ENCODE data around the gene CCDC169. TPM values are rescaled to one million over a fixed set of nuclear protein-coding genes. Genes with fewer than 3 reads are reported as not detected.

CCDC169 gene
- total RNA-seq, 1 donor from 2014 or later: 2.7 TPM

GRCh38 chr13:36242761-36243160 is 54.9 kb downstream of the CCDC169 start:
- no peak for DNase-seq

GRCh38 chr13:36231236-36231635 is 66.4 kb downstream of the CCDC169 start:
- no peak for DNase-seq

- no peak for DNase-seq
These were observed 72.9 kb downstream of the CCDC169 start for GRCh38 chr13:36224730-36225129.

GRCh38 chr13:36219883-36220282 is 77.7 kb downstream of the CCDC169 start:
- DNase-seq: no peak

GRCh38 chr13:36217456-36217855 is 80.2 kb downstream of the CCDC169 start:
- no peak for DNase-seq

- DNase-seq: no peak
These were observed 83.3 kb downstream of the CCDC169 start, which contains the start of gene SOHLH2 for GRCh38 chr13:36214163-36214921. Gene SOHLH2, minus strand, starts transcription at chr13:36214556. Its CDS starts 30 bp downstream, at chr13:36214526.

GRCh38 chr13:36212789-36213188 is 84.8 kb downstream of the CCDC169 start:
- no peak for DNase-seq

- DNase-seq: no peak
These were observed 86.0 kb downstream of the CCDC169 start for GRCh38 chr13:36211567-36211966.

- no peak for DNase-seq
These were observed 86.9 kb downstream of the CCDC169 start for GRCh38 chr13:36210738-36211137.

GRCh38 chr13:36207672-36208071 is 89.9 kb downstream of the CCDC169 start:
- no peak for DNase-seq

GRCh38 chr13:36193151-36193855 is 104.3 kb downstream of the CCDC169 start:
- DNase-seq: no peak

GRCh38 chr13:36192166-36192565 is 105.4 kb downstream of the CCDC169 start:
- DNase-seq: no peak

GRCh38 chr13:36190771-36191170 is 106.8 kb downstream of the CCDC169 start:
- DNase-seq: no peak

- DNase-seq: no peak
These were observed 109.2 kb downstream of the CCDC169 start for GRCh38 chr13:36188441-36188840.

GRCh38 chr13:36183901-36184300 is 113.7 kb downstream of the CCDC169 start:
- DNase-seq: no peak

Small RNAs within 50 kb of the gene (small RNA-seq; reads per million reads assigned to genes)
- not detected for gene RNU6-71P

Other genes with a start within 250 kb of the CCDC169 start
- gene DCLK1, start 166.4 kb downstream of the CCDC169 start, total RNA-seq: 385 TPM
- gene SOHLH2, start 83.3 kb downstream of the CCDC169 start, total RNA-seq: 0.31 TPM
- gene SPART, start 48.6 kb upstream of the CCDC169 start, total RNA-seq: 31.4 TPM
- 6.6 TPM for gene CCNA1, start 134.7 kb upstream of the CCDC169 start, total RNA-seq

Data from occipital lobe (tissue), 3 donors.